Stimulated activated CD4-positive, alpha-beta T cell treated with anti-CD3 and anti-CD28 coated beads, Interleukin-1b, Interleukin-23, amount 100 ng/mL, for 24 hours (primary cell): ENCODE results near the gene HYAL2.

Source experiments
- DNase-seq, 4 experiments: peaks; one replicate each; pipeline ENCODE4 v3.0.0-alpha.2; 2020; ENCODE audit warnings: low read depth in 4 of 4, low spot score in 1 of 4

HYAL2 gene, protein sequence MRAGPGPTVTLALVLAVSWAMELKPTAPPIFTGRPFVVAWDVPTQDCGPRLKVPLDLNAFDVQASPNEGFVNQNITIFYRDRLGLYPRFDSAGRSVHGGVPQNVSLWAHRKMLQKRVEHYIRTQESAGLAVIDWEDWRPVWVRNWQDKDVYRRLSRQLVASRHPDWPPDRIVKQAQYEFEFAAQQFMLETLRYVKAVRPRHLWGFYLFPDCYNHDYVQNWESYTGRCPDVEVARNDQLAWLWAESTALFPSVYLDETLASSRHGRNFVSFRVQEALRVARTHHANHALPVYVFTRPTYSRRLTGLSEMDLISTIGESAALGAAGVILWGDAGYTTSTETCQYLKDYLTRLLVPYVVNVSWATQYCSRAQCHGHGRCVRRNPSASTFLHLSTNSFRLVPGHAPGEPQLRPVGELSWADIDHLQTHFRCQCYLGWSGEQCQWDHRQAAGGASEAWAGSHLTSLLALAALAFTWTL

GRCh38 chr3:50322386-50323091 is at the start of gene HYAL2:
HYAL2 (minus strand) TSS chr3:50322745; CDS start chr3:50320489, 2,256 bp downstream.
- no peak for DNase-seq

GRCh38 chr3:50371133-50371685 is 48.7 kb upstream of the HYAL2 start:
- DNase-seq = no peak

DNA sequence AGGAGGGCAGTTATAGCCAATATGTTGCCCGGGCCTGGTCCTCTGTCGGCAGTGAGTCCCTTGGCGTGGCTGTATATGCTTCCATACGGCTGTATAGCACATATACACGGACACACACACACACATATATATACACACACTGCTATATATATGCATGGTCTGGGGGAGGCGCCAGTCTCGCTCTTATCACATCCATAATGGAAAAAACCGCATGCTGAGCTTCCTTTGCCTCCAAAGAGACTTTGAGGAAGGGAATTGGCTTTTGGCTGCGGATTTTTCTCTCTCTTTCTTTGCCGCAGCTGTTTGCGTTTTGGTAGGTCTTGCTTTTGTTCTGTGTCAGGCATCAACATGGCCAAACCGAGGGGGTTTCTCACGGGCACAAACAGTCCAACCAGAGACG is 48.0 kb upstream of the HYAL2 start:
- no peak for DNase-seq

- no peak for DNase-seq
Measured at GRCh38 chr3:50369012-50369670, 46.6 kb upstream of the HYAL2 start.

- DNase-seq = no peak
Measured at GRCh38 chr3:50365842-50366220, 43.3 kb upstream of the HYAL2 start.

- DNase-seq = peak; percentile 84 to 92 (median 89)
Measured at GRCh38 chr3:50365080-50365841, 42.7 kb upstream of the HYAL2 start.

DNA sequence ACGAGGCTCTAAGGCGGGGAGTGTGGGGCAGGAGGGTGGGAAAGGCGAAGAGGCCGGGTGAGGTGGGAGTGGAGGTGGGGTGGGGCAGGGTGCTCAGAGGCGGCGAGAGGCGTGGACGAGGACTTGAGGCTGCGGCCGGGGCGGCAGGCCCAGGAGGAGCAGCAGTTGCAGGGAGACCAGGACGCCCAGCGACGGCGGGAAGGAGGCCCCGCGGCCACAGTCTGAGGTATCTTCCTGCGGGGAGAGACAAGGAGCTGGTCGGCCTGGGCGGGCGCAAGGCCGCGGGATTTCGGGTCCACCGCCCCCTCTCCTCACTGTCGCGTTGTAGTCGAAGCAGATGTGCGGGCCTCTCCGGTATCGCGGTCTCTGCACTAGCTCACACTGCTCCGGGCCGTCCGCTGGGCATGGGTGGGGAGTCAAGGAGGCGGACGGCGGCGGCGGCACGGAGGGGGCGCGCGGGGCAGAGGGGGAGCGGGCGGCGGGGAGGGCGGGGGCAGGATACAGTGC is 42.1 kb upstream of the HYAL2 start:
- DNase-seq = no peak

- DNase-seq = no peak
Measured at GRCh38 chr3:50359760-50360110, 37.2 kb upstream of the HYAL2 start.

DNA sequence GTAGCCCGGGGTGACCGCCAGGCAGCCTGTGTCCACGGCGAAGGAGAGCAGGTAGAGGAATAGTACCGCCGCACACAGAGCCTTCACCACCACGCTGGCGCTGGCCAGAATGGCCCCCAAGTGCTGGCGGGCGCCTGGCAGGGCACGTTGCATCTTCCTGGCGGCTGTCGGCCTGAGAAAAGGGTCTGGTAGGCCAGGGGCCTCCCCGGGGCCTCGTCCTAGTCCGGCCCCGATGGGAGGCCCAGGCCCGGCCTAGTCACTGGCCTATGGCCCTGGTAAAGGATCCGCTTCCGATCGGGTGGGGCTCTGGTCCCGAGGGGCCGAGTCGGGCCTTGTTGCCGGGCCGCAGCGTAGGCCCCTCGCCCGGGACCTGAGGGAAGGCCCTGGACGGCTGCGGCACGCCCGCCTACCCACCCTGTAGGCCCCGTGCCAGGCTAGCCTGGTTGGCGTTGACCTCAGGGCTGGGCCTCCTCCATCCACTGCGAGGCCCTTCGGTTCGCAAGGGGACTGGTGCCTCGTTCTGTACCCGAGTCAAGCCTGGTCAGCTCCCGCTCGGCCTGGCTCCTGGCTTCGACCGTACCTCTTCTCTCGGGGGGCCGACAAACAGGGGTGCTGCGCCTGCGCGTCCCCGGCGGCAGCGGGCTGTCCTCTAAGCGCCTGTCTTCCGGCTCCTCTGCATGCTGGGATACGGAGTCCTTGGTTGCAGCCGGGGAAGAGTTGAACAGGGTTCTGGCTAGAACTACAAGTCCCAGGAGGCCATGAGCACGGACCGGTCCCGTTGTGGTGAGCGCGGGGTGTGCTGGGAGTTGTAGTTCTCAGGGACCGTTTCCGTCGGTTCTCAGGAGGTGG is 36.6 kb upstream of the HYAL2 start, which contains the start of gene TMEM115:
Gene TMEM115, minus strand, starts transcription at position 611 of the 849 bp plus-strand sequence. Its CDS starts 458 bp downstream, at position 153.
- DNase-seq = peak; percentile 86 to 92 (median 90)

DNA sequence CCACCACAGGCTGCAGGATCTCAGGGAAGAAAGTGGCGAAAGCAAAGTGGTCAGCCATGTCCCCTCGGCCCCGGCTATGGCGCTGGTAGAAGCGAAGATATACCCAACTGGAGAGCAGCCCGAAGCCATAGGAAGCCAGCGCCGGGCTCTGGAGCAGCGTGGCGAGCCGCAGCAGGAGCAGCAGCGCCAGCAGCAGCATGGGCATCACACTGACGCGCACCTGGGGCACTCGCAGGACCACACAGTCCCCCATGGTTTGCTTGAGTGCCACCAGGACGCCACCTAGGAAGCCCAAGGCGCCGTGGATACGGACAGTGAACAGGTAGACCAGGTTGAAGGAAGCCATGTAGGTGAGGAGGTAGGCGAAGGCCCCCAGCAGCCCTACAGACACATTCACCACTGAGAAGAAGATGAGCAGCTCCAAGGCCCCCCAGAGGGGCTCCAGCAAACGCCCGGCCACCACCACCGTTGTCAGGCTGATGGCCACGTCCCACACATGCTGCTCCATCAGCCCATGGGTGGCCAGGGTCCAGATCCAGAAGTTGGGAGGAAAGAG is 35.9 kb upstream of the HYAL2 start:
- no peak for DNase-seq

DNA sequence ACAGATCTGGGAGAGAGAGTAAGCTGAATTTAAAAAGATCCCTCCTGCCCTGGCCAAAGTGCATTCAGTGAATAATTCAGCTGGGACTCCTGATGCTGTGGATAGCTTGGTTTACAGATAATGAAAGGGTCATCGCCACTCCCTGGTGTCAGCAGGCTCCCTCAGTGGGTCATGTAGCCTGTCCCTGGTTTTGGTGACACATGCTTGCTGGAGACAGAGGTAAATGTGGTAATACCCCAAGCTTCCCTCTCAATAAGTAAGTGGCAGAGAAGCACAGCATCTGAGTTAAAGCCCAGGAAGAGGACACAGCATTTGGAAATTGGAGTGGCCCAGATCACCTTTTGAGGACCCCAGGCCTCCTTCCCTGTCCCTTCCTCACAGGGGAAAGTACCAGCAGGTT is 34.9 kb upstream of the HYAL2 start:
- no peak for DNase-seq

- no peak for DNase-seq
Measured at GRCh38 chr3:50356553-50356952, 34.0 kb upstream of the HYAL2 start.

DNA sequence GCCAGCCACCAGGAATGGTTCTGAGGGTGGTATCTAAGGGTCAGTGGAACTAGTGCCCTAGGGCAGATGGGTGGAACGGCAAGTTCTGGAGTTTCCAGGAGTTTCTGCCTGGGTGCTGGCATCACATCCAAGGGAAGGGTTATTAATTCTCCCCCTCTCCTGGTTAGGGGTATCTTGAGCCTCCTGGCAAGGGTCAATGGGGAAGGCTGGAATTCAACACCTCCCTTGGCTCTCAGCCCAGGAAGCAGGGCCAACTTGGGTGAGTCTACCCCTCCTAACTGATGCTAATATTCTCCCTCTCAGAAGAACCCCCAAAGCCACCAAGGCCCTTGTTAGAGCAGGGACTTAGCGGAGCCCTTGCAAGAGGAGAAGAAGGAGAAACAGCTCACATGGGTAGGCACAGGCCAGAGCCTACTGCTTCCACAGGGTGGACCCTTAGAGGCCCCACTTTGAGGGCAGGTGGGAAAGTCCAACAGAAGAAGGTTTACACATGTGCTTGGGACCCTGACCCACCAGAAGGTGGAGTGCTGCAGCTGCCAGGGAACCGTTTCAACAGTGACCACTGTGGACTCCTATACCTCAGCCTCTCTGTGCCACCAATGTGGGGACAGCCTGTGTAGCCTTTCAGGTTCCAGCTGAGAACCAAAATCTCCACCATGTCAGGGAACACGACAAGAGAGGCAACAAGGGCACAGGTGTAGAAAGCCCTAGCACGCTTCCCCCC is 33.4 kb upstream of the HYAL2 start:
- DNase-seq = no peak

- DNase-seq = no peak
Measured at GRCh38 chr3:50354850-50355249, 32.3 kb upstream of the HYAL2 start.

DNA sequence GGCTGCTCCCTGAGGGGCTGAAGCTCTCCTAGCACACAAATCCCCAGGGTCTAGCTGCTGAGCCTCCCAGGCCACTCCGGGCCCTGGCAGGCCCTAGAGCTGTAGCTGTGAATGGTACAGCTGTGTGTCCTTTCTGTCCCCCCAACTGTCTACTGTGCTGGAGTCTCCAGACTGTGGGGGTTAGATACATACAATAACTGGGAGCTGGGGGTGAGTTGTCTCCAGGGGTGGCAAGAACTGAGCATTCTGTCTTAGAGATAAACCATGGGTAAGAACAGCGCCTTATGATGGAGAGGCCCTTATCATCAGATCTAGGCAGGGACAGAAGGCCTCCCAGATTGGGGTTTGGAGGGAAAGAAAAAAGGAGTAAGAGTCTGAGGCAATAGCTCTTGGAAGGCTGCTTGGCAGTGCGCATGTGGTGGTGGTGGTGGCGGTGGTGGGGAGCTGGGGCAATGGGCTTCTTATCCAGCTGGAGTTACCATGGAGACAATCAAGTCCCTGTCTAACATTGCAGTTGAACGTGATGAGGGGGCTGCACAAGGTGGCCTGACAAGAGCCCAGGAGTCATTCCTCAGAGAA is 31.7 kb upstream of the HYAL2 start:
- DNase-seq = no peak

- DNase-seq = no peak
Measured at GRCh38 chr3:50353245-50354004, 30.9 kb upstream of the HYAL2 start.

DNA sequence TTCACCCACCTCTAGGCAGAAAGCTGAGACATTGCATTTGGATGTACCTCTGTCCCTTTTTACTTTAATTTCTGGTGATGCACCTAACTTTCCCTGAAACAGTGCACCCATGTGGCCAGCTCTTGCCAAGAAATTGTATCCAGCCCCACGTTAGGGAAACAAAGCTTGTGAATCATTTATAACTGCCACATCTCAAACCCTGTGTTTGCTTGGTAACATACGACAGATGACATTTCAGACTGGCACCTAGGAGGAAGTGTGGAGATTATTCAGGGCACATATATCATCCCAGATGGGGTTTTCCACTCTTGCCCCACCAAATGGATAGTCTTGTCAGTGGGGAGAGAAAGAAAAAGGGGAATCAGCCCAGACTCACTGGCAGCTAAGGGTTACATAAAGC is 30.2 kb upstream of the HYAL2 start:
- no peak for DNase-seq

- no peak for DNase-seq
Measured at GRCh38 chr3:50351323-50351697, 28.8 kb upstream of the HYAL2 start.
